GM18519 (cell line): ENCODE measurements around the gene WDR74.
"Not testable (repeated sequence)": the region's sequence is repeated elsewhere in the genome, so short reads cannot be mapped to it uniquely, and the experiment has no call there.

ENCODE experiments used
- ATAC-seq: cut with Tn5 transposase; IDR thresholded peaks from one replicate; pipeline ENCODE4 v1.9.1; 2021; ENCODE audit warnings: mild to moderate bottlenecking, moderate library complexity; ENCODE audit not compliant: unreplicated experiment, low FRiP score

The WDR74 gene

GRCh38 chr11:62842171-62842741 lies 2.9 kb upstream of the WDR74 start:
- no peak for ATAC-seq

GRCh38 chr11:62841361-62842170 lies 2.2 kb upstream of the WDR74 start:
- ATAC-seq, result peak; percentile 50

- not testable (repeated sequence) for ATAC-seq
Measured at GRCh38 chr11:62840721-62841360, 1.5 kb upstream of the WDR74 start.

GRCh38 chr11:62835336-62835735 lies 4.1 kb downstream of the WDR74 start:
- no peak for ATAC-seq

GRCh38 chr11:62832336-62833234 lies 6.8 kb downstream of the WDR74 start, which contains the start of gene TEX54:
Gene TEX54, minus strand, starts transcription at chr11:62832841.
- no peak for ATAC-seq

GRCh38 chr11:62831520-62832335 lies 7.7 kb downstream of the WDR74 start, which contains the start of gene STX5:
Gene STX5, minus strand, starts transcription at chr11:62832051. Its CDS starts 808 bp downstream, at chr11:62831243.
- peak; percentile 46 for ATAC-seq

GRCh38 chr11:62830904-62831519 lies 8.4 kb downstream of the WDR74 start:
- ATAC-seq, result no peak

GRCh38 chr11:62828130-62828529 lies 11.3 kb downstream of the WDR74 start:
- not testable (repeated sequence) for ATAC-seq

- no peak for ATAC-seq
Measured at GRCh38 chr11:62823677-62824076, 15.7 kb downstream of the WDR74 start.

- no peak for ATAC-seq
Measured at GRCh38 chr11:62817129-62817528, 22.3 kb downstream of the WDR74 start.

GRCh38 chr11:62816557-62816956 lies 22.8 kb downstream of the WDR74 start:
- ATAC-seq, result no peak

- ATAC-seq, result no peak
Measured at GRCh38 chr11:62811659-62812058, 27.7 kb downstream of the WDR74 start.

- ATAC-seq, result no peak
Measured at GRCh38 chr11:62810748-62811147, 28.6 kb downstream of the WDR74 start.

GRCh38 chr11:62806611-62807121 lies 32.7 kb downstream of the WDR74 start:
- ATAC-seq, result no peak

GRCh38 chr11:62805961-62806441 lies 33.4 kb downstream of the WDR74 start:
- no peak for ATAC-seq

GRCh38 chr11:62805076-62805892 lies 34.1 kb downstream of the WDR74 start, which contains the start of gene NXF1:
Gene NXF1, minus strand, starts transcription at chr11:62805440. Its CDS starts 84 bp downstream, at chr11:62805356.
- peak; percentile 64 for ATAC-seq

- ATAC-seq, result no peak
Measured at GRCh38 chr11:62804310-62805075, 34.9 kb downstream of the WDR74 start.
